HUES48 (cell line): Measurements from ENCODE around the gene SLC19A1.
"Not testable (repeated sequence)": the region's sequence is repeated elsewhere in the genome, so short reads cannot be mapped to it uniquely, and the experiment has no call there.

Experiments used
- H3K27ac ChIP-seq: one replicate; pipeline ENCODE4 v1.7.0; 2013; ENCODE audit warnings: low read depth, low read length, inconsistent platforms
- H3K27me3 ChIP-seq: 2 replicates; pipeline ENCODE4 v1.6.1; 2013; ENCODE audit warnings: mild to moderate bottlenecking, low read length; ENCODE audit not compliant: control insufficient read depth, insufficient read depth
- H3K36me3 ChIP-seq: 2 replicates; pipeline ENCODE4 v1.6.1; 2013; ENCODE audit warnings: low read length; ENCODE audit not compliant: control insufficient read depth, insufficient read depth
- H3K4me1 ChIP-seq: 2 replicates; pipeline ENCODE4 v1.6.1; 2013; ENCODE audit warnings: mild to moderate bottlenecking, low read length; ENCODE audit not compliant: control insufficient read depth, insufficient read depth
- H3K4me3 ChIP-seq: 2 replicates; pipeline ENCODE4 v1.5.1; 2013; ENCODE audit warnings: mild to moderate bottlenecking, low read depth, low read length
- H3K9ac ChIP-seq: 2 replicates; pipeline ENCODE4 v1.6.1; 2013; ENCODE audit warnings: mild to moderate bottlenecking, low read depth, low read length, moderate library complexity
- H3K9me3 ChIP-seq: 2 replicates; pipeline ENCODE4 v1.6.1; 2013; ENCODE audit warnings: low read length; ENCODE audit not compliant: control insufficient read depth, insufficient read depth

Gene SLC19A1

DNA sequence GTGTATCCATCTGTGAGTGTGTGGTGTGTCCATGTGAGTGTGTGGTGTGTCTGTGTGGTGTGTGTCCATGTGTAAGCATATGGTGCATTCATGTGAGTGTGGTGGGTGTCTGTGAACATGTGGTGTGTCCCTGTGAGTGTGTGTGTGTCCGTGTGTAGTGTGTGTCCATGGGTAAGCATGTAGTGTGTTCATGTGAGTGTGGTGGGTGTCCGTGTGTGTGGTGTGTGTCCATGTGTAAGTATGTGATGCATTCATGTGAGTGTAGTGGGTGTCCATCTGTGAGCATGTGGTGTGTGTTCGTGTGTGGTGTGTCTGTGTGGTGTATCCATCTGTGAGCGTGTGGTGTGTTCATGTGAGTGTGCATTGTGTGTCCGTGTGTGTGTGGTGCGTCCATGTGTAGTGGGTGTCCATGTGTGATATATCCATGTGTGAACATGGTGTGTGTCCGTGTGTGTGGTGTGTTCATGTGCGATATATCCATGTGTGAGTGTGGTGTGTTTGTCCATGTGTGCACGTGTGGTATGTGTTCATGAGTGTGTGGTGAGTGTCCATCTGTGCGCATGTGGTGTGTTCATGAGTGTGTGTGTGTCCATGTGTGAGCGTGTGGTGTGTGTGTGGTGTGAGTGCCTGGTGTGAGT is 12.3 kb downstream of the SLC19A1 start:
- H3K9me3 ChIP-seq = no peaks in the 10 kb centered on the region
- H3K4me3 ChIP-seq = no peak overlapping the region
- no peak overlapping the region for H3K27ac ChIP-seq
- no peaks in the 10 kb centered on the region for H3K27me3 ChIP-seq
- peaks cover 36% of the 10 kb centered on the region for H3K36me3 ChIP-seq
- H3K4me1 ChIP-seq = no peaks in the 10 kb centered on the region
- H3K9ac ChIP-seq = no peak overlapping the region

DNA sequence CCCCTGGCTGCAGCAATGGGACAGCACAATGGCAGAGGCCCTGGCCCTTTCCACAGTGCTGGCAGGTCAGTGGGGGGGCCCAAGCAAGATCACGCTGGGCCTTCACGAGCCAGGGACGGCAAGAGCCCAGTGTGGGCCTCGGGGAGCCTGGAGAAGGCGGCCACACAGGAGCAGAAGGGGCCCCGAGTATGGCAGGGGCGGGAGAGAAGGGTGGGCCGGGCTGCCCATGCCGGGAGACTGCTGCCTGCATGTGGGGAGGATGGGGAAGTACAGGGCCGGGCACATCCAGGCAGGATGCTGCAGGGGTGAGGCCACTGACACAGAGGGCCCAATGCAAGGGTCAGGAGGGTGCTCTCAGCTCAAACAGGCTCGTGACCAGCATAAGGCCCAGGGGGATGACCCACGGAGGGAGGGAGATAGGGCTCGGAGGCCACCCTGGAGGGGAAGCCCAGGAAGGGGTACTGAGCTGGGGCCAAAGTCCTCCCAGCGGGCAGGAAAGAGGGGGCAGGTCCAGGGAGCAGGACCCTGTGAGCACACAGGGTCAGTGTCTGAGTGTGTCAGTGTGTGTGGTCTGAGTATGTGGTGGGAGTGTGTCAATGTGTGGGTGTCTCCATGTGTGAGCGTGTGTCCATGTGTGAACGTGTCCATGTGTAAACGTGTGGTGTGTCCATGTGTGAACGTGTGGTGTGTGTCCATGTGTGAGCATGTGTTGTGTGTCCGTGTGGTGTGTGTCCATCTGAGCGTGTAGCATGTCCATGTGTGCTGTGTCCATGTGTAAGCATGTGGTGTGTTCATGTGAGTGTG is 13.1 kb downstream of the SLC19A1 start:
- Histone ChIP-seq H3K9me3 (no peaks in the 10 kb centered on the region), H3K9ac (no peak overlapping the region), H3K27ac (no peak overlapping the region), H3K36me3 (peaks cover 35% of the 10 kb centered on the region), H3K4me3 (no peak overlapping the region), H3K4me1 (no peaks in the 10 kb centered on the region), H3K27me3 (no peaks in the 10 kb centered on the region)

DNA sequence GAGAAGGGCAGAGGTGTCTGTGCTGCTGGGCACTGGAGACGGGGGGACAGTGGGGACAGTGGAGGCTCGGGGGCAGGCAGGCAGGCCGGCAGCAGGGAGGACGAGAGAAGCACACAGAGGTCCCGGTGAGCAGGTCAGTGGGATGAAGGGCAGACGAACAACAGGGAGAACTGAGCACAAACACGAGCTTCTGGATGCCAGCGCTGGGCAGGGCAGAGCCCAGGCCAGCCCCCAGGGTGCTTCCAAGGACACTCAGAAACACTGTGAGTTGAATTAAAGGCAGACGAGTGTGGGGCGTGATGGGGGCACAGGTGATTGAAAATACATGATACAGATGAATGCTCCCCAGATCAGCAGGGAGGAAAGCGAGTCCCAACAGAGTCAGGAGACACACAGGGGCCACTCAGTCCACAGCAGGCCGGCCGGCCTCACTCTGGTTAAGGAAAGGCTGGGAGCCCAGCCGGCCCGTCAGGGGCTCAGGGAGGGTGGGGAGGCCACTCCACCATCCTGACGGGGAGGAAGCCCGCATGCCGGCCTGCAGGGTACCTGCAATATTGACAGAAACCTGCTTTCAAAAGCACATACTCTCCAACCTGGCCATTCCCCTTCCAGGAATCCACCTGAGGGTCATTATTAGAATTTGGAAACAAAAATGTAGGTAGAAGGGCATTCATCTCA is 14.1 kb downstream of the SLC19A1 start:
- no peaks in the 10 kb centered on the region for H3K4me1 ChIP-seq
- H3K27ac ChIP-seq = no peak overlapping the region
- H3K9ac ChIP-seq = no peak overlapping the region
- H3K27me3 ChIP-seq = no peaks in the 10 kb centered on the region
- H3K9me3 ChIP-seq = no peaks in the 10 kb centered on the region
- H3K36me3 ChIP-seq = peaks cover 35% of the 10 kb centered on the region
- no peak overlapping the region for H3K4me3 ChIP-seq

DNA sequence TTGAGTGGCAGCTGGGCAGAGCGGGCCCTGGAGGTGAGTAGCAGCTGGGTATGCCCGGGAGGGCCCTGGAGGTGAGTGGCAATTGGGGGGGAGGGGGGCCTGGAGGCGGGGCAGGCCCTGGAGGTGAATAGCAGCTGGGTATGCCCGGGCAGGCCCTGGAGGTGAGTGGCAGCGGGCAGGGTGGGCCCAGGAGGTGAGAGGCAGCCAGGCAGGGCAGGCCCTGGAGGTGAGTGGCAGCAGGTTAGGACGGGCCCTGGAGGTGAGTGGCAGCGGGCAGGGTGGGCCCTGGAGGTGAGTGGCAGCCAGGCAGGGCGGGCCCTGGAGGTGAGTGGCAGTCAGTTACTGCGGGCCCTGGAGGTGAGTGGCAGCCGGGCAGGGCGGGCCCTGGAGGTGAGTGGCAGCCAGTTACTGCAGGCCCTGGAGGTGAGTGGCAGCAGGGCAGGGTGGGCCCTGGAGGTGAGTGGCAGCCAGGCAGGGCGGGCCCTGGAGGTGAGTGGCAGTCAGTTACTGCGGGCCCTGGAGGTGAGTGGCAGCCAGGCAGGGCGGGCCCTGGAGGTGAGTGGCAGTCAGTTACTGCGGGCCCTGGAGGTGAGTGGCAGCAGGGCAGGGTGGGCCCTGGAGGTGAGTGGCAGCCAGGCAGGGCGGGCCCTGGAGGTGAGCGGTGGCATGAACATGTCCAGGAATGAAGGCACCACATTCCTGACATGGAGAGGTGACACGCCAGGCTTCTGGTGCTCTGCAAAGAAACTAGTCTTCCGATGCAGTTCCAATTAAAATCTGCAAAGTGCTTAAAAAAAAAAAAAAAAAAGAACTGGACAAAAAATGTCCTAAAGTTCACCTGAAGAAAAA is 14.9 kb downstream of the SLC19A1 start:
- H3K4me1 ChIP-seq, H3K9me3 ChIP-seq, H3K9ac ChIP-seq, H3K27ac ChIP-seq, H3K27me3 ChIP-seq, H3K4me3 ChIP-seq: not testable (repeated sequence)
- H3K36me3 ChIP-seq = peaks cover 41% of the 10 kb centered on the region

DNA sequence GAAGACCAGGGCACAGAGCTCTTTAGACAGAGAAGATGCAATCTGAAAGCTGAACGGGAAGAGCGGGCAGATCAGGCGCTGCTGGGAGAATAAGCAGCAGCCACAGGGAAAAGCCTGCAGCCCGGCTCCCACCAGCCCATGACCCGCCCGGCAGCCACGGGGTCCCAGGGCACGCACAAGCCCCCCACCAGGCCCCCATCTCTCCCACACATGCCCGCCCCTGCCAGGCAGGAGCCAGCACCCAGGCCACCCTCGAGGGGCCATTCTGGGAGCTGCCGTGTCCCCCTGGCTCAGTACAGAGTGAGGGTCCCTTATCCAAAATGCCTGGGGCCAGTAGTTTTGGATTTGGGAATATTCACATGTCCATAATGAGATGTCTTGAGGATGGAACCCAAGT is 16.3 kb downstream of the SLC19A1 start:
- Histone ChIP-seq H3K9me3 (0 out of 2 replicates have a peak, but pooled peaks cover 3% of the 10 kb centered on the region), H3K36me3 (peaks cover 39% of the 10 kb centered on the region), H3K27me3 (no peaks in the 10 kb centered on the region), H3K9ac (no peak overlapping the region), H3K4me1 (no peaks in the 10 kb centered on the region), H3K27ac (no peak overlapping the region), H3K4me3 (no peak overlapping the region)

DNA sequence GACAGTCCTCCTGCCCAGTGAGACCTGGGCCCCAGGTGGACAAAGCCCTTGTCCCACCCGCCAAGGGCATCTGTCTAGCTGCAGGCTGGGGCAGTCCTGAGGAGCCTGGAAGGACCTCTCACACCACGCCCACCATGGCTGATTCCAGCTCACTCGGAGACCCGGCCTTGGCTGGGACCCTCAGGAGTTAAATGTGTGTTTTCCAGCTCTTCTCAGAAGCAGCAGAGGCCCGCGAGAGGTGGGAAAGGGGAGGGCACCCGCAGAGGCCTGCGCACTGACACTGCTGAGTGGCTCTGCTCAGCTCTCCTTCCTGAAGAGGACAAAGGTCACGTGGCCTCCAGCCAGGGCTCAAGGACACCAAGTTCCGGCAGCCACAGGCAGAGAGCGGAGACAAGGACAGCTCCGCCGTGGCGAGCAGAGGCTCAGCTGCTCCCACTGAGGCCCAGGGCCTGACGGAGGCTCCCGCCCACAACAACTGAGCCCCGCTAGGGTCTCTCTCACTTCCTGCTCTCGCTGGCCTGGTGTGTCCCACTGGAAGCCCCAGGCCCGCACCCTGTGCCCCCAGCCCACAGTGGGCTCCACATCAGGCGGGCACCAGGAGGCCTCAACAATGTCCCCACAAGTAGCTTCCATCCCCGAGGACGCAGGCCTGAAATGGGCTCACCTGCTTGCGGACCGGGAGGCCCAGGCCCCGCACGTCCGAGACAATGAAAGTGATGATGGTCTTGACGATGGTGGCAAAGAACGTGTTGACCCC is 16.9 kb downstream of the SLC19A1 start:
- H3K9me3 ChIP-seq = 0 out of 2 replicates have a peak, but pooled peaks cover 5% of the 10 kb centered on the region
- H3K36me3 ChIP-seq = peaks cover 38% of the 10 kb centered on the region
- H3K27ac ChIP-seq = no peak overlapping the region
- no peak overlapping the region for H3K9ac ChIP-seq
- no peak overlapping the region for H3K4me3 ChIP-seq
- H3K4me1 ChIP-seq = no peaks in the 10 kb centered on the region
- no peaks in the 10 kb centered on the region for H3K27me3 ChIP-seq

DNA sequence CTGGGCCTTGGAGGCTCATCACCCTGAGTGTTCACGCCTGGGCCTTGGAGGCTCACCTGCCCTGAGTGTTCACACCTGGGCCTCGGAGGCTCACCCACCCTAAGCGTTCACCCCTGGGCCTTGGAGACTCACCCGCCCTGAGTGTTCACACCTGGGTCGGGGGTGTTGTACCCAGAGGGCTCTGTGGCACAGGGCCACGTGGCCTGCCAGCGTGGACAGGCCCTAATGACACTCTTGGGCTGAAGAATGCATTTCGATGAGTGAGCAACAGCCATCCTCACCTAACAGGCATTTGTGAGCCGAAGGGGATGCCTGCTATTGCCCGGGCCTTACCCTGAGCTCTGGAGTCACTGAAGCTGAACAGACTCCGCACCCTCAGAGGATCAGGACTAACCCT is 17.5 kb downstream of the SLC19A1 start:
- H3K4me1 ChIP-seq = no peaks in the 10 kb centered on the region
- H3K9me3 ChIP-seq = peaks cover 10% of the 10 kb centered on the region
- no peak overlapping the region for H3K9ac ChIP-seq
- H3K27ac ChIP-seq = no peak overlapping the region
- H3K4me3 ChIP-seq = no peak overlapping the region
- H3K27me3 ChIP-seq = no peaks in the 10 kb centered on the region
- H3K36me3 ChIP-seq = peaks cover 38% of the 10 kb centered on the region

DNA sequence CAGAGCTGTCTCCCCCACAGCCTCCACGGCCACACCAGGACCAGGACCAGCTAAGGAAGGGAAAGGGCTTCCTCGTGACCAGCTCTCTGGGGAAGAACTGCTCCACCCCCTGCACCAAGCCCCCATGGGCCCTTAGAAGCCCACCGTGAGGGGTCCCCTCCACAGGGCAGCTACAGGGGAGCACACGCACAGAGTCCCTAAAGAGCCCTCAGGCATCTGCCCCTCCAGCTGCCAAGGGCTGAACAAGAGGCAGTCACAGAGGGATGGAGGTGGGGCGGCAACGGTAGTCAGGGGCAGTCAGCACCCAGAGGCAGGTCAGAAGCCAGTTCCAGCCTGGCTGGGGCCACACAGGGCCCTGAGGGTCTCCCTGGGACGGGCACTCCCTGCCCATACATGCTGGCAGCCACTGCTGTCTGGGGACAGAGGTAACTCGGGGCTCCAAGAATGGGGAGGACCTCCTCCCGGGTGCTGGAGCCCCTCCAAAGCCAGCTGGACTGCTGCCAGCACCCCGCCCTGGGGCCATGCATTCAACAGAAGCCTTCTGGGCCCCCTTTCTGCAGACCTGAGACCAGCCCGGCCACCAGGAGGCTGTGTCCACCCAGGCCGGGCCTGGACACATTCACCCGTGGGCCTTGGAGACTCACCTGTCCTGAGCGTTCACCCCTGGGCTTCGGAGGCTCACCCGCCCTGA is 18.7 kb downstream of the SLC19A1 start:
- no peak overlapping the region for H3K9ac ChIP-seq
- H3K27me3 ChIP-seq = no peaks in the 10 kb centered on the region
- no peak overlapping the region for H3K27ac ChIP-seq
- peaks cover 33% of the 10 kb centered on the region for H3K36me3 ChIP-seq
- no peaks in the 10 kb centered on the region for H3K4me1 ChIP-seq
- H3K4me3 ChIP-seq = no peak overlapping the region
- H3K9me3 ChIP-seq = peaks cover 22% of the 10 kb centered on the region

DNA sequence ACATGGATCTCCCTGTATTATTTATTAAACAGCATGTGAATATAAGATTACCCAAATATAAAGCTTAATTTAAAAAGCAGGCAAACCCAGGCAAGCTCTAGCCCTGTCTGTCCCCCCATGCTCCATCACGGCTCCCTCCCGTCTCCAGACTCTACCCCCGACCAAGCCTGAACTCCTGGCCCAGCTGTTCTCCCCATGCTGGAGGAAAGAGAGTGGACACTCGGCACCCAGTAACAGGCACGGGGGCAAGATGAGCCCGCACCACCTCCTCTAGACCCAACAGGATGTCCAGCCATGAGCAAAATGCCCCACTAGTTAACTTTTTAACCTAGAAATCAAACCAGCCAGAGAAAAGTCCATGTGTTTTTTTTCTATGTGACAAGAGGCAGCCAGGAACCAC is 19.3 kb downstream of the SLC19A1 start:
- H3K4me1 ChIP-seq = no peaks in the 10 kb centered on the region
- no peak overlapping the region for H3K9ac ChIP-seq
- no peak overlapping the region for H3K4me3 ChIP-seq
- H3K27me3 ChIP-seq = no peaks in the 10 kb centered on the region
- peaks cover 24% of the 10 kb centered on the region for H3K9me3 ChIP-seq
- no peak overlapping the region for H3K27ac ChIP-seq
- peaks cover 33% of the 10 kb centered on the region for H3K36me3 ChIP-seq

DNA sequence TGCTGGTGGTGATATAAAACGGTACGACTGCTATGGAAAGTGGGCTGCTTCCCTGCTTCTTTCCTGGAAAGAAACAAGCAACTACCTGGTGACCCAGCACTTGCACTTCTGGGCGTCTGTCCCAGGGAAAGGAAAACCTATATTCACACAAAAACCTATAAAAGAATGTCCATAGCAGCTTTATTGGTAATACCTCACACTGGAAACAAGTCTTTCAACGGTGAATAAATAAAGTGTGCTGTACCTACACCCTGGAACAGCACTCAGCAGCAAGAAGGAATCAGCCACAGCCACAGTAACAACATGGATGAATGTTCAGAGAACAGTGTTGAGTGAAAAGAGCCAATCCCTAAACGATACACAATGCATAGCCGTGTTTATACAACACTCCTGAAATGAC is 19.9 kb downstream of the SLC19A1 start:
- H3K27ac ChIP-seq = no peak overlapping the region
- H3K9ac ChIP-seq = no peak overlapping the region
- no peaks in the 10 kb centered on the region for H3K4me1 ChIP-seq
- peaks cover 36% of the 10 kb centered on the region for H3K36me3 ChIP-seq
- H3K27me3 ChIP-seq = no peaks in the 10 kb centered on the region
- H3K4me3 ChIP-seq = no peak overlapping the region
- H3K9me3 ChIP-seq = peaks cover 24% of the 10 kb centered on the region
